HEK293 (cell line): ENCODE data around the gene FBN2.
"Not testable (repeated sequence)": the region's sequence is repeated elsewhere in the genome, so short reads cannot be mapped to it uniquely, and the experiment has no call there.

Experiments
- CTCF ChIA-PET: fragments of 350-600 bp; formaldehyde crosslinking; extraction: SDS; loops from one replicate; lab custom pipeline; 2021; ENCODE audit warnings: antibody characterized with exemption; lab: Yijun Ruan, JAX
- POLR2A ChIA-PET: fragments of 300-600 bp; formaldehyde crosslinking; extraction: SDS; loops from one replicate; lab custom pipeline; 2020; ENCODE audit warnings: antibody characterized with exemption, inconsistent platforms; lab: Yijun Ruan, JAX
- H3K27ac ChIP-seq: fragments of 200-500 bp; sonication (Bioruptor generic); 2 replicates; pipeline ENCODE4 v1.5.1; 2014; ENCODE audit warnings: low read depth, low read length, control low read depth, inconsistent platforms; ENCODE audit errors: extremely low read depth
- H3K36me3 ChIP-seq, 2 experiments: fragments of 200-500 bp in 1 of 2; sonication (Bioruptor generic) in 1 of 2; 1 replicate in 1 of 2; 2 replicates in 1 of 2; pipeline ENCODE4 v1.5.1; 2014 to 2017; ENCODE audit warnings: inconsistent platforms in 2 of 2, low read length in 2 of 2; ENCODE audit not compliant: control insufficient read depth in 2 of 2, insufficient read depth in 1 of 2
- H3K4me1 ChIP-seq: fragments of 200-500 bp; sonication (Bioruptor generic); 2 replicates; pipeline ENCODE4 v1.5.1; 2014; ENCODE audit warnings: mild to moderate bottlenecking, low read length, inconsistent platforms; ENCODE audit not compliant: control insufficient read depth, insufficient read depth
- H3K4me3 ChIP-seq: 2 replicates; pipeline ENCODE4 v1.5.1; 2011; ENCODE audit warnings: low read depth, mild to moderate bottlenecking, control low read depth, low read length, moderate library complexity
- H3K9me3 ChIP-seq: fragments of 200-500 bp; sonication (Bioruptor generic); 2 replicates; pipeline ENCODE4 v1.5.1; 2014; ENCODE audit warnings: low read depth, low read length, inconsistent platforms; ENCODE audit not compliant: control insufficient read depth, insufficient read depth
- BCL11A ChIP-seq: fragments of 450-650 bp; formaldehyde crosslinking; IDR thresholded peaks from 2 replicates; pipeline ENCODE4 v1.5.1; 2016; ENCODE audit warnings: low read depth, missing biosample characterization, missing genetic modification characterization
- EGR2 ChIP-seq: fragments of 450-650 bp; formaldehyde crosslinking; IDR thresholded peaks from 2 replicates; pipeline ENCODE4 v1.5.1; 2016; ENCODE audit warnings: low read depth, missing biosample characterization, missing genetic modification characterization
- ELK4 ChIP-seq: IDR thresholded peaks from 2 replicates; pipeline ENCODE4 v1.6.1; 2011; ENCODE audit warnings: mild to moderate bottlenecking, low read depth, low read length, borderline replicate concordance
- OSR2 ChIP-seq: fragments of 450-650 bp; formaldehyde crosslinking; IDR thresholded peaks from 2 replicates; pipeline ENCODE4 v1.5.1; 2016; ENCODE audit warnings: missing biosample characterization, missing genetic modification characterization
- REST ChIP-seq: fragments of 450-650 bp; formaldehyde crosslinking; IDR thresholded peaks from 2 replicates; pipeline ENCODE4 v1.5.1; 2016; ENCODE audit warnings: missing biosample characterization, missing genetic modification characterization
- SCRT2 ChIP-seq: fragments of 450-650 bp; formaldehyde crosslinking; IDR thresholded peaks from 2 replicates; pipeline ENCODE4 v1.5.1; 2016; ENCODE audit warnings: missing biosample characterization, missing genetic modification characterization
- ZBTB1 ChIP-seq: fragments of 450-650 bp; formaldehyde crosslinking; IDR thresholded peaks from 2 replicates; pipeline ENCODE4 v1.5.1; 2016; ENCODE audit warnings: missing biosample characterization, missing genetic modification characterization
- ZBTB48 ChIP-seq: fragments of 450-650 bp; formaldehyde crosslinking; IDR thresholded peaks from 2 replicates; pipeline ENCODE4 v1.5.1; 2016; ENCODE audit warnings: missing biosample characterization, missing genetic modification characterization
- ZNF146 ChIP-seq: fragments of 450-650 bp; formaldehyde crosslinking; IDR thresholded peaks from 2 replicates; pipeline ENCODE4 v1.5.1; 2016; ENCODE audit warnings: missing biosample characterization, missing genetic modification characterization
- ZNF2 ChIP-seq: fragments of 450-650 bp; formaldehyde crosslinking; IDR thresholded peaks from 2 replicates; pipeline ENCODE4 v1.5.1; 2016; ENCODE audit warnings: missing biosample characterization, missing genetic modification characterization
- ZNF580 ChIP-seq: fragments of 450-650 bp; formaldehyde crosslinking; IDR thresholded peaks from 2 replicates; pipeline ENCODE4 v1.5.1; 2016; ENCODE audit warnings: missing biosample characterization, missing genetic modification characterization
- ZNF660 ChIP-seq: fragments of 450-650 bp; IDR thresholded peaks from 2 replicates; pipeline ENCODE4 v1.5.1; 2018; ENCODE audit warnings: missing biosample characterization, mild to moderate bottlenecking, missing genetic modification characterization
- ZNF785 ChIP-seq: fragments of 450-650 bp; formaldehyde crosslinking; IDR thresholded peaks from 2 replicates; pipeline ENCODE4 v1.5.1; 2016; ENCODE audit warnings: missing biosample characterization, missing genetic modification characterization
- TF ChIP-seq, protein P1 (sequence below): fragments of 450-650 bp; formaldehyde crosslinking; IDR thresholded peaks from 2 replicates; pipeline ENCODE4; 2016; ENCODE audit warnings: missing biosample characterization, missing genetic modification characterization
- TF ChIP-seq, protein P2 (sequence below): fragments of 450-650 bp; formaldehyde crosslinking; IDR thresholded peaks from 2 replicates; pipeline ENCODE4 v1.5.1; 2016; ENCODE audit warnings: missing biosample characterization, missing genetic modification characterization

FBN2 gene

GRCh38 chr5:128321418-128321817, 216.6 kb downstream of the FBN2 start:
- POLR2A ChIA-PET, H3K9me3 ChIP-seq, CTCF ChIA-PET: not testable (repeated sequence)

GRCh38 chr5:128318691-128319090, 219.4 kb downstream of the FBN2 start:
- Histone ChIP-seq H3K36me3 (peaks cover 3 to 7% of the 10 kb centered on the region in 2 experiments), H3K4me3 (no peak overlapping the region), H3K27ac (no peak overlapping the region), H3K9me3 (no peaks in the 10 kb centered on the region), H3K4me1 (no peaks in the 10 kb centered on the region)
- no peak for TF ChIP-seq ZBTB1 (tag by site-specific recombination)
- no peak for TF ChIP-seq EGR2 (tag by site-specific recombination)
- TF ChIP-seq SCRT2: no peak
- TF ChIP-seq, protein P1, sequence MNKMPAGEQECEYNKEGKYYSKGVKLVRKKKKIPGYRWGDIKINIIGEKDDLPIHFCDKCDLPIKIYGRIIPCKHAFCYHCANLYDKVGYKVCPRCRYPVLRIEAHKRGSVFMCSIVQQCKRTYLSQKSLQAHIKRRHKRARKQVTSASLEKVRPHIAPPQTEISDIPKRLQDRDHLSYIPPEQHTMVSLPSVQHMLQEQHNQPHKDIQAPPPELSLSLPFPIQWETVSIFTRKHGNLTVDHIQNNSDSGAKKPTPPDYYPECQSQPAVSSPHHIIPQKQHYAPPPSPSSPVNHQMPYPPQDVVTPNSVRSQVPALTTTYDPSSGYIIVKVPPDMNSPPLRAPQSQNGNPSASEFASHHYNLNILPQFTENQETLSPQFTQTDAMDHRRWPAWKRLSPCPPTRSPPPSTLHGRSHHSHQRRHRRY (tag by site-specific recombination): no peak
- ChIA-PET CTCF (no interaction called here), POLR2A (no interaction called here)

More at GRCh38 chr5:128321418-128321817, 216.6 kb downstream of the FBN2 start:
- TF ChIP-seq ZNF146 (tag by site-specific recombination): peak; percentile 96
- 0 out of 2 replicates have a peak, but pooled peaks have one; percentile 30 for TF ChIP-seq ZNF580 (tag by site-specific recombination)
- not testable (repeated sequence) for H3K36me3 ChIP-seq, H3K27ac ChIP-seq, H3K4me1 ChIP-seq, H3K4me3 ChIP-seq

DNA sequence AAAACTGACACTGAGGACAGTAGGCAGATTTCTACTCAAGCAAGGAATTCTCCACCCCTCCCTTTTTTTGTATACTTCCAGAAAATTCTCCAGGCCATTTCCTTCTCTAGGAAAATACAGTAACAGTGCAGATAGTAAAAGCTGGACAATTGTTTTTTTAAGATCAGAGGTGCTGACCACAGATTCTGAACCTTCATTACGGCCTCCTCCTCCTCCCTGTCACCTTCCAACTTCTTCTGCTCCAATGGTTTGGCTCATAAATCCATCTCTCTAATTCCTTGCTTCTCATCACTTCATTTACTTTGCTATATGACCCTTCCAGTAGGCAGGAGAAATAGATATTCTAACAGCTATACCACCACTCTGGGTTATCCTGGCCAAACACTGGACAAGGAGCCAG, 220.6 kb downstream of the FBN2 start:
- Histone ChIP-seq H3K36me3 (peaks cover 3 to 7% of the 10 kb centered on the region in 2 experiments), H3K9me3 (no peaks in the 10 kb centered on the region), H3K27ac (no peak overlapping the region), H3K4me3 (no peak overlapping the region), H3K4me1 (no peaks in the 10 kb centered on the region)
- TF ChIP-seq, protein P2, sequence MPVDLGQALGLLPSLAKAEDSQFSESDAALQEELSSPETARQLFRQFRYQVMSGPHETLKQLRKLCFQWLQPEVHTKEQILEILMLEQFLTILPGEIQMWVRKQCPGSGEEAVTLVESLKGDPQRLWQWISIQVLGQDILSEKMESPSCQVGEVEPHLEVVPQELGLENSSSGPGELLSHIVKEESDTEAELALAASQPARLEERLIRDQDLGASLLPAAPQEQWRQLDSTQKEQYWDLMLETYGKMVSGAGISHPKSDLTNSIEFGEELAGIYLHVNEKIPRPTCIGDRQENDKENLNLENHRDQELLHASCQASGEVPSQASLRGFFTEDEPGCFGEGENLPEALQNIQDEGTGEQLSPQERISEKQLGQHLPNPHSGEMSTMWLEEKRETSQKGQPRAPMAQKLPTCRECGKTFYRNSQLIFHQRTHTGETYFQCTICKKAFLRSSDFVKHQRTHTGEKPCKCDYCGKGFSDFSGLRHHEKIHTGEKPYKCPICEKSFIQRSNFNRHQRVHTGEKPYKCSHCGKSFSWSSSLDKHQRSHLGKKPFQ (tag by site-specific recombination): no peak
- TF ChIP-seq ZBTB48 (tag by site-specific recombination): no peak
- no peak for TF ChIP-seq ELK4
- no peak for TF ChIP-seq OSR2
- TF ChIP-seq ZNF785 (tag by site-specific recombination): no peak
- TF ChIP-seq REST: no peak
- TF ChIP-seq ZNF2: no peak
- no peak for TF ChIP-seq ZNF660 (tag by site-specific recombination)
- TF ChIP-seq BCL11A (tag by site-specific recombination): no peak
- CTCF ChIA-PET: interaction anchor here (0.6 kb wide), 1 partner anchor 629 kb away, joined by 3 read pairs; no protein-coding TSS in a partner anchor
- POLR2A ChIA-PET: no interaction called here
